K562 (cell line): ENCODE results near the gene TBL2. TPM values are rescaled to one million over a fixed set of nuclear protein-coding genes. Genes with fewer than 3 reads are reported as not detected.

Experiments used
- ATAC-seq: fragments of 200-7000 bp; cut with Tn5 transposase; 3 replicates; pipeline ENCODE4 v1.9.1; 2020; ENCODE audit warnings: moderate library complexity
- BruUV-seq: library from RNA; stranded (reverse); fragments of 400-500 nt; replicated peaks from 2 replicates; lab custom pipeline; 2021; lab: Mats Ljungman, UMichigan
- CTCF ChIA-PET: fragments of 300-600 bp; formaldehyde crosslinking; extraction: SDS; loops from one replicate; lab custom pipeline; 2021; ENCODE audit warnings: low intra/inter-chr PET ratio; lab: Yijun Ruan, JAX
- POLR2A ChIA-PET: fragments of 300-600, 350-650 bp; sonication (Branson Sonifier 250); formaldehyde crosslinking; extraction: SDS; loops from one replicate; lab custom pipeline; 2021; ENCODE audit warnings: antibody characterized with exemption, inconsistent platforms; lab: Yijun Ruan, JAX
- DNase-seq, 4 experiments: peaks; one replicate each; pipeline versions ENCODE4 v3.0.0 to v3.0.0-alpha.2; 2011 to 2018; ENCODE audit warnings: low spot score in 3 of 4, mixed read lengths in 3 of 4; ENCODE audit errors: extremely low read depth in 1 of 4
- FAIRE-seq: peaks from 2 replicates; lab custom pipeline; 2011; peaks lifted over from hg19 to GRCh38; lab: Jason Lieb, UNC
- H2AFZ ChIP-seq: 2 replicates; pipeline ENCODE4 v1.6.0; 2011; ENCODE audit warnings: low read depth, low read length, control low read depth, inconsistent platforms
- H3K27ac ChIP-seq: fragments of 200-600 bp; 3 replicates; pipeline ENCODE4 v1.8.0; 2011; ENCODE audit warnings: low read depth, mild to moderate bottlenecking, control low read depth, inconsistent platforms, low read length, moderate library complexity, mixed read lengths; ENCODE audit errors: extremely low read depth
- H3K27me3 ChIP-seq, 2 experiments: fragments of 300-600 bp in 1 of 2; 2 replicates in 1 of 2; 3 replicates in 1 of 2; pipeline versions ENCODE4 v1.6.0 to v1.8.0; 2011; ENCODE audit warnings: inconsistent platforms in 2 of 2, low read length in 2 of 2, mild to moderate bottlenecking in 1 of 2, mixed read lengths in 1 of 2, moderate library complexity in 1 of 2; ENCODE audit not compliant: control insufficient read depth in 2 of 2, insufficient read depth in 2 of 2
- H3K36me3 ChIP-seq: fragments of 300-600 bp; 3 replicates; pipeline ENCODE4 v1.8.0; 2011; ENCODE audit warnings: mild to moderate bottlenecking, low read length, inconsistent platforms; ENCODE audit not compliant: control insufficient read depth, insufficient read depth
- H3K4me1 ChIP-seq, 2 experiments: fragments of 200-600 bp in 1 of 2; replicated peaks in 1 of 2; 2 replicates in 1 of 2; 3 replicates in 1 of 2; pipeline versions ENCODE4 v1.5.1 to v1.8.0; 2011; ENCODE audit warnings: inconsistent platforms in 2 of 2, low read length in 2 of 2, mild to moderate bottlenecking in 1 of 2, mixed read lengths in 1 of 2, moderate library complexity in 1 of 2; ENCODE audit not compliant: control insufficient read depth in 2 of 2, insufficient read depth in 2 of 2
- H3K4me2 ChIP-seq: 2 replicates; pipeline ENCODE4 v1.6.1; 2011; ENCODE audit warnings: low read length, control low read depth, inconsistent platforms, mixed read lengths; ENCODE audit not compliant: insufficient read depth
- H3K4me3 ChIP-seq: fragments of 200-600 bp; sonication (generic), shearing (Covaris generic); 2 replicates; pipeline ENCODE4 v1.5.1; 2016; ENCODE audit warnings: control low read depth, inconsistent platforms
- H3K79me2 ChIP-seq: fragments of 200-600 bp; 3 replicates; pipeline ENCODE4 v1.8.0; 2011; ENCODE audit warnings: low read length, inconsistent platforms; ENCODE audit not compliant: control insufficient read depth, insufficient read depth
- H3K9ac ChIP-seq, 2 experiments: 2 replicates each; pipeline versions ENCODE4 v1.6.0 to v1.6.1; 2011; ENCODE audit warnings: low read depth in 2 of 2, low read length in 2 of 2, control low read depth in 1 of 2, inconsistent platforms in 1 of 2, mild to moderate bottlenecking in 1 of 2, mixed read lengths in 1 of 2; ENCODE audit not compliant: insufficient read depth in 1 of 2
- H3K9me1 ChIP-seq: one replicate; pipeline ENCODE4 v1.6.0; 2011; ENCODE audit warnings: inconsistent platforms, mild to moderate bottlenecking, low read length, moderate library complexity; ENCODE audit not compliant: control insufficient read depth, insufficient read depth
- H3K9me3 ChIP-seq: replicated peaks from 2 replicates; pipeline ENCODE4 v1.5.1; 2011; ENCODE audit warnings: low read depth, low read length, inconsistent platforms; ENCODE audit not compliant: control insufficient read depth, insufficient read depth
- H4K20me1 ChIP-seq: replicated peaks from 2 replicates; pipeline ENCODE4 v1.6.1; 2011; ENCODE audit warnings: low read length, inconsistent platforms, mixed read lengths; ENCODE audit not compliant: control insufficient read depth, insufficient read depth
- CAMTA2 ChIP-seq: fragments of 250-450 bp; sonication (Bioruptor Pico); conservative IDR thresholded peaks from 2 replicates; pipeline ENCODE4 v1.5.1; 2022
- FOXA1 ChIP-seq: fragments of 450-650 bp; IDR thresholded peaks from 2 replicates; pipeline ENCODE4 v1.6.1; 2016; ENCODE audit warnings: mild to moderate bottlenecking, borderline replicate concordance
- KLF1 ChIP-seq: fragments of 450-650 bp; IDR thresholded peaks from 2 replicates; pipeline ENCODE4 v1.6.1; 2016; ENCODE audit warnings: missing genetic modification characterization, missing compliant biosample characterization
- MEIS2 ChIP-seq: fragments of 450-650 bp; IDR thresholded peaks from 2 replicates; pipeline ENCODE4 v1.6.1; 2014; ENCODE audit warnings: mild to moderate bottlenecking; ENCODE audit not compliant: partially characterized antibody
- NBN ChIP-seq: fragments of 450-650 bp; IDR thresholded peaks from 2 replicates; pipeline ENCODE4 v1.6.1; 2016; ENCODE audit warnings: low read depth, mild to moderate bottlenecking
- NFRKB ChIP-seq: fragments of 450-650 bp; IDR thresholded peaks from 2 replicates; pipeline ENCODE4 v1.6.1; 2016; ENCODE audit warnings: low read depth
- POLR2G ChIP-seq: fragments of 200-400 bp; formaldehyde crosslinking; IDR thresholded peaks from 2 replicates; pipeline ENCODE4 v1.6.1; 2017; ENCODE audit warnings: low read depth, mild to moderate bottlenecking, antibody characterized with exemption, low read length, moderate library complexity
- POU5F1 ChIP-seq: fragments of 150-350 bp; IDR thresholded peaks from 2 replicates; pipeline ENCODE4 v1.6.1; 2014; ENCODE audit warnings: borderline replicate concordance, low read length, low read depth, mild to moderate bottlenecking; ENCODE audit not compliant: partially characterized antibody
- RBFOX2 ChIP-seq: fragments of 200-400 bp; formaldehyde crosslinking; IDR thresholded peaks from 2 replicates; pipeline ENCODE4 v1.6.1; 2017; ENCODE audit warnings: low read depth, mild to moderate bottlenecking, low read length, moderate library complexity
- SOX6 ChIP-seq: fragments of 450-650 bp; IDR thresholded peaks from 2 replicates; pipeline ENCODE4 v1.6.1; 2014; ENCODE audit warnings: mild to moderate bottlenecking
- SUPT5H ChIP-seq: fragments of 450-650 bp; IDR thresholded peaks from 2 replicates; pipeline ENCODE4 v1.6.1; 2016
- WHSC1 ChIP-seq: IDR thresholded peaks from one replicate; pipeline ENCODE4 v1.6.1; 2012; ENCODE audit warnings: low read length, control low read depth, inconsistent platforms
- ZNF444 ChIP-seq: fragments of 250-450 bp; sonication (Bioruptor Pico); IDR thresholded peaks from 2 replicates; pipeline ENCODE4 v1.4.0; 2020; ENCODE audit warnings: mild to moderate bottlenecking, moderate library complexity
- ZNF583 ChIP-seq: fragments of 250-450 bp; sonication (Bioruptor Pico); IDR thresholded peaks from 2 replicates; pipeline ENCODE4 v1.4.0; 2020
- ZSCAN29 ChIP-seq: fragments of 450-650 bp; IDR thresholded peaks from 2 replicates; pipeline ENCODE4 v1.6.1; 2017
- WGBS: fragments of 100-300 bp; shearing (Covaris generic); methylation state at CpG from one replicate; pipeline ENCODE4 v1.1.6; 2016; ENCODE audit warnings: low coverage, mixed read lengths; ENCODE audit not compliant: insufficient coverage; ENCODE audit errors: missing lambda C conversion rate; 5-methylcytosine and 5-hydroxymethylcytosine counted together
- in situ Hi-C: fragments of 300-500 bp; cut with MboI; formaldehyde crosslinking; loops from 4 replicates; pipeline ENCODE4 v1.15.0; 2018; ENCODE audit warnings: inconsistent platforms, mixed read lengths
- intact Hi-C: fragments of 100-400 bp; cut with micrococcal nuclease; formaldehyde crosslinking; loops from 2 replicates; pipeline ENCODE4 v1.14.2; 2022
- polyA plus RNA-seq, 8 experiments: library from polyadenylated mRNA; depleted of rRNA in 4 of 8; stranded (reverse) in 5 of 8; unstranded in 3 of 8; fragments of >200 nt; fragmentation: Nextera tagmentation in 2 of 8; fragmentation: Illumina TruSeq in 1 of 8; extraction: Ambion mirVana in 2 of 8; extraction: Trizol in 1 of 8; gene quantifications; 2 replicates each; pipeline versions ENCODE4 v1.2.1 to v1.2.3, GENCODE V29; 2011 to 2014; ENCODE audit warnings: inconsistent platforms in 1 of 8, missing spikeins in 1 of 8
- total RNA-seq, 7 experiments: library from RNA; depleted of rRNA in 6 of 7; stranded (reverse); fragments of >200 nt in 6 of 7; fragmentation: Illumina TruSeq in 2 of 7; extraction: Trizol in 2 of 7; gene quantifications; 2 replicates each; pipeline versions ENCODE4 v1.2.1 to v1.2.3, GENCODE V29; 2011 to 2021; ENCODE audit warnings: low replicate concordance in 1 of 7
- TF ChIP-seq, protein P1 (sequence below), 3 experiments: IDR thresholded peaks in 2 of 3; conservative IDR thresholded peaks in 1 of 3; 2 replicates each; pipeline ENCODE4 v1.5.1; 2011 to 2012; ENCODE audit warnings: low read length in 3 of 3, mild to moderate bottlenecking in 3 of 3, control low read depth in 2 of 3, improper control_type of control experiment in 1 of 3, inconsistent platforms in 1 of 3, low read depth in 1 of 3, mixed read lengths in 1 of 3, moderate library complexity in 1 of 3; ENCODE audit not compliant: insufficient read depth in 2 of 3
- TF ChIP-seq, protein P2 (sequence below): fragments of 450-650 bp; IDR thresholded peaks from 2 replicates; pipeline ENCODE4 v1.6.1; 2016; ENCODE audit warnings: low read depth, mild to moderate bottlenecking, moderate library complexity
- TF ChIP-seq, protein P3 (sequence below), 2 experiments: fragments of 450-650 bp; IDR thresholded peaks; 2 replicates each; pipeline ENCODE4 v1.6.1; 2018; ENCODE audit warnings: mild to moderate bottlenecking in 2 of 2, low read depth in 1 of 2; ENCODE audit not compliant: partially characterized antibody in 2 of 2

TBL2 gene
- total and polyA plus RNA-seq, 9 of the 15 experiments (the other 6 are each of a cell fraction or from before 2014, with no cell fraction given), result 2.5 to 123 (median 49.2) TPM

DNA sequence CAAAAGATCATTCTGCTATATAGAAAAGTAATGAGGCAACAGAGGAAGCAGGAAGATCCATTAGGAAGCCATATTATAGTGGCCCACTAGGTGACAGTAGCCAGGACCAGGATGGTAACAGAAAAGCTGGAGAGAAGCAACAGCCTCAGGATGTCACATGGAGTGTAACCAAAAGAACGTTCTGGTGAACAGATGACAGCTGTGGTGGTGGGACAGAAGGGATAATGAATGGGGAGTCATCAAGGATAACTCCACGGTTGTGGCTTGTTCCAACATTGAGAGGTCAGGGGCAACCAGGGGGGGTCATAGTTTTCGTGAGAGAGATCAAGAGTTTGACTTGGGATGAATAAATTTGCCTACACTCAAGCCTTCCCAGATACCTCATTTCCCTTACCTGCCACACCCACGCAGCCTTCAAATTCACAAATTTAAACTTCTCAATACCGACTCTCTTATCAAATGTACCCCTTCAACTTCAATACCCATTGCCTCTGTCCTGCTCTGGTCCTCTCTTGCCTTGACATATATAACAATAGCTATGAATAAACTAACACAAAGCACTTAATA, 9.3 kb downstream of the TBL2 start:
- Histone ChIP-seq H3K36me3 (peaks cover 54% of the 10 kb centered on the region), H4K20me1 (peaks cover 39% of the 10 kb centered on the region), H3K4me1 (peaks cover 34 to 37% of the 10 kb centered on the region in 2 experiments), H3K9me1 (peaks cover 9% of the 10 kb centered on the region), H3K9ac (no peak overlapping the region), H3K79me2 (peaks cover 26% of the 10 kb centered on the region), H3K4me2 (no peak overlapping the region), H2AFZ (no peak overlapping the region), H3K9me3 (no peaks in the 10 kb centered on the region), H3K27me3 (no peaks in the 10 kb centered on the region), H3K4me3 (no peak overlapping the region), H3K27ac (no peak overlapping the region)
- intact Hi-C loops, result no loop called here
- in situ Hi-C loops, result no loop called here
- 61% methylated on average over 5 of the region's 5 CpGs for WGBS
- FAIRE-seq (no peak), DNase-seq (peak in 1 of 4 experiments; percentile 12), ATAC-seq (0 out of 3 replicates have a peak, but pooled peaks have one; percentile 5)
- CTCF ChIA-PET, result no interaction called here
- POLR2A ChIA-PET, result interaction anchor here (0.6 to 1.7 kb wide), 6 partner anchors 9 to 568 kb away, joined by 3 to 12 read pairs (median 4); partner anchors contain the start of gene TBL2
- no TSS peak for BruUV-seq
- TF ChIP-seq, protein P1, sequence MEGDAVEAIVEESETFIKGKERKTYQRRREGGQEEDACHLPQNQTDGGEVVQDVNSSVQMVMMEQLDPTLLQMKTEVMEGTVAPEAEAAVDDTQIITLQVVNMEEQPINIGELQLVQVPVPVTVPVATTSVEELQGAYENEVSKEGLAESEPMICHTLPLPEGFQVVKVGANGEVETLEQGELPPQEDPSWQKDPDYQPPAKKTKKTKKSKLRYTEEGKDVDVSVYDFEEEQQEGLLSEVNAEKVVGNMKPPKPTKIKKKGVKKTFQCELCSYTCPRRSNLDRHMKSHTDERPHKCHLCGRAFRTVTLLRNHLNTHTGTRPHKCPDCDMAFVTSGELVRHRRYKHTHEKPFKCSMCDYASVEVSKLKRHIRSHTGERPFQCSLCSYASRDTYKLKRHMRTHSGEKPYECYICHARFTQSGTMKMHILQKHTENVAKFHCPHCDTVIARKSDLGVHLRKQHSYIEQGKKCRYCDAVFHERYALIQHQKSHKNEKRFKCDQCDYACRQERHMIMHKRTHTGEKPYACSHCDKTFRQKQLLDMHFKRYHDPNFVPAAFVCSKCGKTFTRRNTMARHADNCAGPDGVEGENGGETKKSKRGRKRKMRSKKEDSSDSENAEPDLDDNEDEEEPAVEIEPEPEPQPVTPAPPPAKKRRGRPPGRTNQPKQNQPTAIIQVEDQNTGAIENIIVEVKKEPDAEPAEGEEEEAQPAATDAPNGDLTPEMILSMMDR (IDR thresholded peaks at IDR 0.05 in 2 of 3, conservative IDR thresholded peaks at IDR 0.05 in 1 of 3; ENCODE audit: insufficient read depth in 2 of 3, low read depth in 1 of 3, low read length in 3 of 3), result peak in 2 of 3 experiments; percentile 10 to 16; a peak in 1 of 6 replicates
- TF ChIP-seq SUPT5H (peak; percentile 27; the same call in 1 of the 2 replicates), POLR2G (peak; percentile 38; the same call in 1 of the 2 replicates), RBFOX2 (peak; percentile 33; the same call in 1 of the 2 replicates), NFRKB (no peak), ZNF583 (CRISPR knock-in tag) (no peak), WHSC1 (no peak), FOXA1 (no peak), ZNF444 (CRISPR knock-in tag) (no peak), NBN (no peak), KLF1 (tag) (0 out of 2 replicates have a peak, but pooled peaks have one; percentile 14), ZSCAN29 (no peak), SOX6 (no peak), MEIS2 (no peak), POU5F1 (no peak), CAMTA2 (CRISPR knock-in tag) (no peak)
- TF ChIP-seq, protein P2, sequence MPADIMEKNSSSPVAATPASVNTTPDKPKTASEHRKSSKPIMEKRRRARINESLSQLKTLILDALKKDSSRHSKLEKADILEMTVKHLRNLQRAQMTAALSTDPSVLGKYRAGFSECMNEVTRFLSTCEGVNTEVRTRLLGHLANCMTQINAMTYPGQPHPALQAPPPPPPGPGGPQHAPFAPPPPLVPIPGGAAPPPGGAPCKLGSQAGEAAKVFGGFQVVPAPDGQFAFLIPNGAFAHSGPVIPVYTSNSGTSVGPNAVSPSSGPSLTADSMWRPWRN, result no peak
- TF ChIP-seq, protein P3, sequence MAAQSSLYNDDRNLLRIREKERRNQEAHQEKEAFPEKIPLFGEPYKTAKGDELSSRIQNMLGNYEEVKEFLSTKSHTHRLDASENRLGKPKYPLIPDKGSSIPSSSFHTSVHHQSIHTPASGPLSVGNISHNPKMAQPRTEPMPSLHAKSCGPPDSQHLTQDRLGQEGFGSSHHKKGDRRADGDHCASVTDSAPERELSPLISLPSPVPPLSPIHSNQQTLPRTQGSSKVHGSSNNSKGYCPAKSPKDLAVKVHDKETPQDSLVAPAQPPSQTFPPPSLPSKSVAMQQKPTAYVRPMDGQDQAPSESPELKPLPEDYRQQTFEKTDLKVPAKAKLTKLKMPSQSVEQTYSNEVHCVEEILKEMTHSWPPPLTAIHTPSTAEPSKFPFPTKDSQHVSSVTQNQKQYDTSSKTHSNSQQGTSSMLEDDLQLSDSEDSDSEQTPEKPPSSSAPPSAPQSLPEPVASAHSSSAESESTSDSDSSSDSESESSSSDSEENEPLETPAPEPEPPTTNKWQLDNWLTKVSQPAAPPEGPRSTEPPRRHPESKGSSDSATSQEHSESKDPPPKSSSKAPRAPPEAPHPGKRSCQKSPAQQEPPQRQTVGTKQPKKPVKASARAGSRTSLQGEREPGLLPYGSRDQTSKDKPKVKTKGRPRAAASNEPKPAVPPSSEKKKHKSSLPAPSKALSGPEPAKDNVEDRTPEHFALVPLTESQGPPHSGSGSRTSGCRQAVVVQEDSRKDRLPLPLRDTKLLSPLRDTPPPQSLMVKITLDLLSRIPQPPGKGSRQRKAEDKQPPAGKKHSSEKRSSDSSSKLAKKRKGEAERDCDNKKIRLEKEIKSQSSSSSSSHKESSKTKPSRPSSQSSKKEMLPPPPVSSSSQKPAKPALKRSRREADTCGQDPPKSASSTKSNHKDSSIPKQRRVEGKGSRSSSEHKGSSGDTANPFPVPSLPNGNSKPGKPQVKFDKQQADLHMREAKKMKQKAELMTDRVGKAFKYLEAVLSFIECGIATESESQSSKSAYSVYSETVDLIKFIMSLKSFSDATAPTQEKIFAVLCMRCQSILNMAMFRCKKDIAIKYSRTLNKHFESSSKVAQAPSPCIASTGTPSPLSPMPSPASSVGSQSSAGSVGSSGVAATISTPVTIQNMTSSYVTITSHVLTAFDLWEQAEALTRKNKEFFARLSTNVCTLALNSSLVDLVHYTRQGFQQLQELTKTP (IDR thresholded peaks at IDR 0.05; ENCODE audit: low read depth in 1 of 2, partially characterized antibody in 2 of 2), result no peak
